ENCODE measurements around the gene FAM20C. TPM values are rescaled to one million over a fixed set of nuclear protein-coding genes. Genes with fewer than 3 reads are reported as not detected.

FAM20C gene
- total RNA-seq, 1 experiment from 2014 or later = 62.6 TPM

GRCh38 chr7:246451-246850, 54.1 kb downstream of the FAM20C start:
- H3K9me3 Mint-ChIP-seq = 0 out of 5 replicates have a peak, but pooled peaks cover 0 to 2% of the 10 kb centered on the region in 2 experiments

More at GRCh38 chr7:246451-246850, 54.1 kb downstream of the FAM20C start:
- Histone ChIP-seq H3K14ac (ENCODE audit: insufficient read depth, low read length) (no peak overlapping the region), H2BK15ac (ENCODE audit: low read depth, low read length) (no peak overlapping the region), H3K23ac (ENCODE audit: insufficient read length, low read depth, low read length) (no peak overlapping the region), H3K4ac (ENCODE audit: low read depth, low read length) (no peak overlapping the region), H4K20me1 (ENCODE audit: control insufficient read depth, insufficient read depth, insufficient read length) (peaks cover 4% of the 10 kb centered on the region), H3K4me1 (ENCODE audit: insufficient read depth, low read length) (no peaks in the 10 kb centered on the region), H2AK5ac (ENCODE audit: insufficient read length, low read length) (no peak overlapping the region), H3K79me2 (ENCODE audit: insufficient read depth, low read length) (no peaks in the 10 kb centered on the region), H3K4me2 (ENCODE audit: insufficient read depth, insufficient read length, low read length) (no peak overlapping the region), H3K27ac (ENCODE audit: insufficient read length, low read depth, low read length) (no peak overlapping the region), H3K56ac (ENCODE audit: insufficient read length, low read depth, low read length) (no peak overlapping the region), H2BK20ac (ENCODE audit: low read depth, low read length, poor library complexity, severe bottlenecking) (no peak overlapping the region), H4K8ac (replicated peaks; ENCODE audit: insufficient read length, low read depth, low read length) (no peak overlapping the region), H4K5ac (ENCODE audit: insufficient read length, low read depth, low read length) (no peak overlapping the region), H3K27me3 (ENCODE audit: insufficient read depth, low read length) (no peaks in the 10 kb centered on the region), H3T11ph (ENCODE audit: low read length) (no peak overlapping the region), H2AFZ (ENCODE audit: low read length) (no peak overlapping the region), H3K18ac (ENCODE audit: insufficient read length, low read depth, low read length) (no peak overlapping the region), H3K9ac (ENCODE audit: extremely low read depth, insufficient read length, low read length) (no peak overlapping the region), H2BK12ac (ENCODE audit: insufficient read length, low read depth, low read length) (no peak overlapping the region), H2BK120ac (ENCODE audit: low read depth, low read length, poor library complexity, severe bottlenecking) (no peak overlapping the region), H4K91ac (ENCODE audit: insufficient read length, low read depth, low read length) (no peak overlapping the region), H3K23me2 (ENCODE audit: insufficient read length, low read depth, low read length, poor library complexity, severe bottlenecking) (peaks cover 2% of the 10 kb centered on the region), H2BK5ac (ENCODE audit: insufficient read length, low read length) (no peak overlapping the region), H3K79me1 (ENCODE audit: insufficient read depth, low read depth, low read length, poor library complexity, severe bottlenecking) (no peaks in the 10 kb centered on the region), H3K9me3 (ENCODE audit: control insufficient read depth, low read depth, low read length) (no peaks in the 10 kb centered on the region)
- H3K4me3 Mint-ChIP-seq = no peak overlapping the region
- H3K36me3 Mint-ChIP-seq (ENCODE audit: insufficient read depth in 1 of 3, low read depth in 3 of 3) = peaks cover 31 to 49% (median 35%) of the 10 kb centered on the region in 3 experiments
- no CpG with 5 or more reads among the region's 22 CpGs for WGBS (ENCODE audit: extremely low coverage, insufficient read length, low lambda C conversion rate)
- peak overlapping the region in 1 of 3 experiments; percentile 44; a peak in 1 of 7 replicates for H3K27ac Mint-ChIP-seq
- no peaks in the 10 kb centered on the region for H3K27me3 Mint-ChIP-seq (ENCODE audit: low read depth)
- H3K4me1 Mint-ChIP-seq = no peaks in the 10 kb centered on the region
- no peak for TF ChIP-seq CTCF (conservative IDR thresholded peaks at IDR 0.05)
- no peak for DNase-seq
